ENCODE data around the gene OSBPL5.

OSBPL5 gene, protein sequence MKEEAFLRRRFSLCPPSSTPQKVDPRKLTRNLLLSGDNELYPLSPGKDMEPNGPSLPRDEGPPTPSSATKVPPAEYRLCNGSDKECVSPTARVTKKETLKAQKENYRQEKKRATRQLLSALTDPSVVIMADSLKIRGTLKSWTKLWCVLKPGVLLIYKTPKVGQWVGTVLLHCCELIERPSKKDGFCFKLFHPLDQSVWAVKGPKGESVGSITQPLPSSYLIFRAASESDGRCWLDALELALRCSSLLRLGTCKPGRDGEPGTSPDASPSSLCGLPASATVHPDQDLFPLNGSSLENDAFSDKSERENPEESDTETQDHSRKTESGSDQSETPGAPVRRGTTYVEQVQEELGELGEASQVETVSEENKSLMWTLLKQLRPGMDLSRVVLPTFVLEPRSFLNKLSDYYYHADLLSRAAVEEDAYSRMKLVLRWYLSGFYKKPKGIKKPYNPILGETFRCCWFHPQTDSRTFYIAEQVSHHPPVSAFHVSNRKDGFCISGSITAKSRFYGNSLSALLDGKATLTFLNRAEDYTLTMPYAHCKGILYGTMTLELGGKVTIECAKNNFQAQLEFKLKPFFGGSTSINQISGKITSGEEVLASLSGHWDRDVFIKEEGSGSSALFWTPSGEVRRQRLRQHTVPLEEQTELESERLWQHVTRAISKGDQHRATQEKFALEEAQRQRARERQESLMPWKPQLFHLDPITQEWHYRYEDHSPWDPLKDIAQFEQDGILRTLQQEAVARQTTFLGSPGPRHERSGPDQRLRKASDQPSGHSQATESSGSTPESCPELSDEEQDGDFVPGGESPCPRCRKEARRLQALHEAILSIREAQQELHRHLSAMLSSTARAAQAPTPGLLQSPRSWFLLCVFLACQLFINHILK

DNA sequence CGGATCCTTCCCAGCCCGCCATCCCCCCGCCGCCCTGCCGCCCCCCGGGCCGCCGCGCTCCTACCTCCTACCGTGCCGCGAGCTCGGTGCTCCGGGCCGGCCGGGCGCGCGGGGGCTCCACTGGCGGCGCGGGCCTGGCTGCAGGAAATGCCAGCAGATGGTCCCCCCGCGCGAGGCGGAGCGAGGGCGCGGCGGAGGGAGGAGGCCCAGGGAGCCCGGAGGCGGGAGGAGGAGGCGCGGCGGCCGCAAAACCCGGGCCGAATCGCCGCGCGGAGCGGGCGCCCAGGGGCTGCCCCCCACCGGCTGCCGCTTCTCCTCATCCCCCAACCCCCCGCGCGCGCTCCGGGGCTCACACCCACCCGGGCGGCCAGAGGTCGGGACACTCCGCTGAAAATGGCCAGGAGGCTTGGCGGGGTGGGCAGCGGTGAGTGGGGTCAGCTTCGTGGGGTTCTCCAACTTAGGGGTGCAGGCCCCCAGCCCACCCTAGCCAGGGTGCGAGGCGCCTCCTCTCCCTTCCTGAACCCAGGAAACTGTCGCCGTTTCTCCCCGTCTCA is at the start of gene OSBPL5:
Gene OSBPL5, minus strand, starts transcription at position 159 of the 554 bp plus-strand sequence. CDS start 36,162 bp downstream, outside the sequence.
- H3K27ac ChIP-seq = no peak within 1 kb of the TSS
- TF ChIP-seq ZFX (IDR thresholded peaks at IDR 0.05; ENCODE audit: borderline replicate concordance) = no peak
- TF ChIP-seq, protein P1, sequence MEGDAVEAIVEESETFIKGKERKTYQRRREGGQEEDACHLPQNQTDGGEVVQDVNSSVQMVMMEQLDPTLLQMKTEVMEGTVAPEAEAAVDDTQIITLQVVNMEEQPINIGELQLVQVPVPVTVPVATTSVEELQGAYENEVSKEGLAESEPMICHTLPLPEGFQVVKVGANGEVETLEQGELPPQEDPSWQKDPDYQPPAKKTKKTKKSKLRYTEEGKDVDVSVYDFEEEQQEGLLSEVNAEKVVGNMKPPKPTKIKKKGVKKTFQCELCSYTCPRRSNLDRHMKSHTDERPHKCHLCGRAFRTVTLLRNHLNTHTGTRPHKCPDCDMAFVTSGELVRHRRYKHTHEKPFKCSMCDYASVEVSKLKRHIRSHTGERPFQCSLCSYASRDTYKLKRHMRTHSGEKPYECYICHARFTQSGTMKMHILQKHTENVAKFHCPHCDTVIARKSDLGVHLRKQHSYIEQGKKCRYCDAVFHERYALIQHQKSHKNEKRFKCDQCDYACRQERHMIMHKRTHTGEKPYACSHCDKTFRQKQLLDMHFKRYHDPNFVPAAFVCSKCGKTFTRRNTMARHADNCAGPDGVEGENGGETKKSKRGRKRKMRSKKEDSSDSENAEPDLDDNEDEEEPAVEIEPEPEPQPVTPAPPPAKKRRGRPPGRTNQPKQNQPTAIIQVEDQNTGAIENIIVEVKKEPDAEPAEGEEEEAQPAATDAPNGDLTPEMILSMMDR (IDR thresholded peaks at IDR 0.05) = no peak

DNA sequence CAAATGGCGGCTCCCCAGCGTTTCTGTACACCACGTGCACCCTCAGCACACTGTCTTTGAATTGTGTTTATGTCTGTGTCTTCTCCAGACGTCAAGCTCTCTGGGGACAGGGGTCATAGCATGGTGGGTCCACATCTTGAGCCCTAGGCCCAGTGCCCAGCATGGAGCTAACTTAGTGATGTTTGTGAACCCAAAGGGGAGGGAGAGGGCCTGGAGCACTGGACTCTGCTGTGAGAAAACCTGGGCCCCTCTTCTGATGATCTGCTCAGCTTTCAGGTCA is 49.2 kb upstream of the OSBPL5 start:
- no peak overlapping the region for H3K27ac ChIP-seq
- TF ChIP-seq, protein P1 (IDR thresholded peaks at IDR 0.05) = no peak
- no peak for TF ChIP-seq ZFX (IDR thresholded peaks at IDR 0.05; ENCODE audit: borderline replicate concordance)

DNA sequence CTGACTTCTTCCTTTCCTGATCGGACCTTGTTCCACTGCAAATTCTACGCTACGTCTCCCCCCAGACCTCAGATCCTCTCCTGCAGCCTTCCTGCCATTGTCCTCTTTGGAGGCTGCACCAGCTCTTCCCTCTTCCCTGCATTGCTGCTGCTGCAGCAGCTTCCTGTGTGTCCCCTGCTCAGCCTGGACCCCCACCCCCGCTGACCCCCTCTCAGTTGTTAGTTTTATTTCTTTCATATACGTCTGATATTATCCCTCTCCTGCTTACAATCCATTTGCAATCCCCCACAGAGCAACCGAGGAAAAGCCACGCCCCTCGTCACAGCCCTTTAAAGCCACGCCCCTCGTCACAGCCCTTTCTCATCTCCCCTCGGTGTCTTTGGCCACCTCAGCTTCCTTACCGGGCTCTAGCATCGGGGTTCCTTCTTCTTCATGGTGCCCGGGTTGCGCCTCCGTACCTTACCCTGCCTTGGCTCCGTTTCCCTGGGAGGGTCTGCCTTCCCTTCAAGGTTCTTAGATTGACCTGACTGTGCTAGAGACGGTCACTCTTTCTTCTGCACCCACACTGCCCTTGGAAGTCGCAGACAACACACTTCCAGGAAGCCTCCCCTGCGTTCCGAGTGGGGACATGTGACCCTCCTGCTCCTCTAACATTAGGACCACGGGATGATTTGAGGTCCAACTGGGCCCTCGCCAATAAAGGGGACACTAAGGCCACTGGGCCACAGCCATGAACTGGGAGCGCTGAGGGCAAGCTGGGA is 48.7 kb upstream of the OSBPL5 start:
- TF ChIP-seq, protein P1 (IDR thresholded peaks at IDR 0.05) = no peak
- TF ChIP-seq ZFX (IDR thresholded peaks at IDR 0.05; ENCODE audit: borderline replicate concordance) = no peak
- H3K27ac ChIP-seq = no peak overlapping the region

DNA sequence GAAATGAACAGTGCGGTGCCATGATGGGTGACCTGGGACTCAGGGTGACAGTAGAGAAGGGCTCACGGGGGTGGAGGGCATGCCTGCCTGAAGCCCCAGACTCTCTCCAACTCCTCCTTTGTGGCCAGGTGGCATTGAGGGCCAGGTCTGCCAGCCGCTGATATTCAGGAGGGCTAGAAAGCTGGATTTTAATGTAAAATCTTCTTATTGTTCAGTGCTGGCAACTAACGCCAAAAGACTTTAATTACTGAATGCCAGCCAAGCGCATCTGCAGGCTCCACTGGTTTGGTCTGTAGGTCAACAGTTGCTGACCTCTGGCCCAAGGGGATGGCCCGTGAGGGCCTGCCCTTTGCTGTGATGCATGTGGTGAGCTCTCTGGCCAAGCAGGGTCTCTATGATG is 43.2 kb upstream of the OSBPL5 start:
- no peak for TF ChIP-seq ZFX (IDR thresholded peaks at IDR 0.05; ENCODE audit: borderline replicate concordance)
- TF ChIP-seq, protein P1 (IDR thresholded peaks at IDR 0.05) = no peak
- H3K27ac ChIP-seq = no peak overlapping the region

DNA sequence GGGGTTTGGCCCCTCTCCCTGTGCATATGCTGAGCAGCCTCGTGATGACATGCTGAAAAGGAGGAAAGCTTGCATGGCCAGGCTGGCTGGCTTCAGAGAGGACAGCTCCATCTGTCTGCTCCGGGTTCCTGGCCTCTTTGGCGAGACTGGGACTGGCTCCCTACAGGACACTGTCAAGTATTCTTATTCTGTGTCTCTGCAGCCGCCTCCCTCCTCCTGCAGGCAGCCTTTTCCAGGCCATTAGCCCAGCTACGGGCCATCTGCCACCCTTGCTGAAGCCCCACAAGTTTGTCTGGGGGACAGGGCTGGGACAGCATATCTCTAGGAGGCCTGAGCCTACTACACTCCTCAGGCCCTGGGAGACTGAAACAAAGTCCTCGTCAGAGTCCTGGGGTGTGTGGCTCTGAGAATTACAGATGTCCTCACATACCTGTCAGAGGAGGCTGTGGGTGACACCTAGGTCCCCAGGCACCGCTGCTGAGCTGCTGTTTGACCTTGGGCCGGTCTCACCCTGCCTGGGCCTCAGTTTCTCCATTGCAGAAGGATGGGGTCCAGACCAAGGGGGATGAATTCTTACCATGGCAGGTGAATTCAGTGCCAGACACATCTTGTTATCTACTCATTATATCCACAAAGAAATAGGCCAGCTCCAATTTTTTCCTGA is 42.5 kb upstream of the OSBPL5 start:
- no peak for TF ChIP-seq ZFX (IDR thresholded peaks at IDR 0.05; ENCODE audit: borderline replicate concordance)
- TF ChIP-seq, protein P1 (IDR thresholded peaks at IDR 0.05) = no peak
- H3K27ac ChIP-seq = no peak overlapping the region

DNA sequence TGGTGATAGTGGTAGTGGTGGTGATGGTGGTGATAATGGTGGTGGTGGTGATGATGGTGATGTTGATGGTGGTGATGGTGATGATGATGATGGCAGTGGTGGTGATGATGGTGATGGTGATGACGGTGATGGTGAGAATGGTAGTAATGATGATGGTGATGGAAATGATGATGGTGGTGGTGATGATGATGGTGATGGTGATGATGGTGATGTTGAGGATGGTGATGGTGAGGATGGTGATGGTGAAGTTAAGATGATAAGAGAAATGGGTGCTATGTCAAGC is 41.8 kb upstream of the OSBPL5 start:
- no peak overlapping the region for H3K27ac ChIP-seq
- no peak for TF ChIP-seq ZFX (IDR thresholded peaks at IDR 0.05; ENCODE audit: borderline replicate concordance)
